Measurements from ENCODE around the gene LCN9. TPM values are rescaled to one million over a fixed set of nuclear protein-coding genes. Genes with fewer than 3 reads are reported as not detected.

LCN9 gene
- total RNA-seq, 6 experiments from 2014 or later: not detected

- H3K27ac Mint-ChIP-seq: no peak overlapping the region
- no peak overlapping the region for H3K4me3 Mint-ChIP-seq
- H3K36me3 Mint-ChIP-seq (ENCODE audit: low read depth): no peaks in the 10 kb centered on the region
- H3K27me3 Mint-ChIP-seq (ENCODE audit: insufficient read depth): peaks cover 22% of the 10 kb centered on the region
- no peaks in the 10 kb centered on the region for H3K4me1 Mint-ChIP-seq (ENCODE audit: low read depth)
- DNase-seq: no peak
- H3K9me3 Mint-ChIP-seq: peaks cover 5% of the 10 kb centered on the region; the same call in 1 of the 2 replicates
- no peak for TF ChIP-seq CTCF (IDR thresholded peaks at IDR 0.05)
Observed at GRCh38 chr9:135693265-135693664, 30.2 kb downstream of the LCN9 start.

GRCh38 chr9:135693771-135694170, 30.7 kb downstream of the LCN9 start:
- H3K27ac Mint-ChIP-seq: no peak overlapping the region
- H3K27me3 Mint-ChIP-seq (ENCODE audit: insufficient read depth): peaks cover 22% of the 10 kb centered on the region
- peaks cover 5% of the 10 kb centered on the region; the same call in 1 of the 2 replicates for H3K9me3 Mint-ChIP-seq
- H3K4me3 Mint-ChIP-seq: no peak overlapping the region
- H3K4me1 Mint-ChIP-seq (ENCODE audit: low read depth): no peaks in the 10 kb centered on the region
- no peak for TF ChIP-seq CTCF (IDR thresholded peaks at IDR 0.05)
- no peaks in the 10 kb centered on the region for H3K36me3 Mint-ChIP-seq (ENCODE audit: low read depth)
- DNase-seq: no peak

- H3K27me3 Mint-ChIP-seq (ENCODE audit: insufficient read depth): peaks cover 20% of the 10 kb centered on the region
- H3K4me3 Mint-ChIP-seq: no peak overlapping the region
- H3K4me1 Mint-ChIP-seq (ENCODE audit: low read depth): no peaks in the 10 kb centered on the region
- H3K27ac Mint-ChIP-seq: no peak overlapping the region
- no peak for DNase-seq
- H3K9me3 Mint-ChIP-seq: peaks cover 5% of the 10 kb centered on the region; the same call in 1 of the 2 replicates
- no peaks in the 10 kb centered on the region for H3K36me3 Mint-ChIP-seq (ENCODE audit: low read depth)
- no peak for TF ChIP-seq CTCF (IDR thresholded peaks at IDR 0.05)
Observed at GRCh38 chr9:135694414-135694813, 31.3 kb downstream of the LCN9 start.

GRCh38 chr9:135695036-135695435, 31.9 kb downstream of the LCN9 start:
- Mint-ChIP-seq H3K4me3 (no peak overlapping the region), H3K4me1 (ENCODE audit: low read depth) (no peaks in the 10 kb centered on the region), H3K27me3 (ENCODE audit: insufficient read depth) (peaks cover 20% of the 10 kb centered on the region), H3K27ac (no peak overlapping the region), H3K36me3 (ENCODE audit: low read depth) (no peaks in the 10 kb centered on the region), H3K9me3 (peaks cover 5% of the 10 kb centered on the region; the same call in 1 of the 2 replicates)
- TF ChIP-seq CTCF (IDR thresholded peaks at IDR 0.05): no peak
- DNase-seq: no peak

GRCh38 chr9:135695642-135696041, 32.5 kb downstream of the LCN9 start:
- peaks cover 20% of the 10 kb centered on the region for H3K27me3 Mint-ChIP-seq (ENCODE audit: insufficient read depth)
- H3K36me3 Mint-ChIP-seq (ENCODE audit: low read depth): no peaks in the 10 kb centered on the region
- peaks cover 5% of the 10 kb centered on the region; the same call in 1 of the 2 replicates for H3K9me3 Mint-ChIP-seq
- no peak overlapping the region for H3K4me3 Mint-ChIP-seq
- TF ChIP-seq CTCF (IDR thresholded peaks at IDR 0.05): no peak
- no peak overlapping the region for H3K27ac Mint-ChIP-seq
- no peak for DNase-seq
- H3K4me1 Mint-ChIP-seq (ENCODE audit: low read depth): no peaks in the 10 kb centered on the region

- H3K27ac Mint-ChIP-seq: no peak overlapping the region
- no peaks in the 10 kb centered on the region for H3K9me3 Mint-ChIP-seq
- DNase-seq: no peak
- no peak for TF ChIP-seq CTCF (IDR thresholded peaks at IDR 0.05)
- no peak overlapping the region for H3K4me3 Mint-ChIP-seq
- peaks cover 20% of the 10 kb centered on the region for H3K27me3 Mint-ChIP-seq (ENCODE audit: insufficient read depth)
- H3K4me1 Mint-ChIP-seq (ENCODE audit: low read depth): no peaks in the 10 kb centered on the region
- no peaks in the 10 kb centered on the region for H3K36me3 Mint-ChIP-seq (ENCODE audit: low read depth)
Observed at GRCh38 chr9:135696446-135696845, 33.3 kb downstream of the LCN9 start.
